Omental fat pad (tissue), 4 donors: Measurements from ENCODE around the gene IGFL4. TPM values are rescaled to one million over a fixed set of nuclear protein-coding genes. Genes with fewer than 3 reads are reported as not detected.

Experiments used
- ATAC-seq: fragments of 150-250 bp; one replicate; pipeline ENCODE4 v1.9.1; 2016; ENCODE audit warnings: mild to moderate bottlenecking, moderate library complexity; ENCODE audit not compliant: low FRiP score
- DNase-seq: peaks from one replicate; pipeline ENCODE4 v3.0.0-alpha.2; 2019; ENCODE audit warnings: low spot score
- small RNA-seq: library from RNA; depleted of rRNA; stranded (forward); fragments of <200 nt; gene quantifications from one replicate; pipeline ENCODE3, GENCODE V24; 2016
- total RNA-seq, 4 donors: library from RNA; depleted of rRNA; stranded (reverse); fragments of >200 nt; gene quantifications; one replicate each; pipeline ENCODE4 v1.1.0, GENCODE V29; 2016
- TF ChIP-seq, protein P1 (sequence below), 3 donors: fragments of 450-650 bp; IDR thresholded peaks; one replicate each; pipeline ENCODE4 v1.5.1; 2016 to 2017; ENCODE audit warnings: antibody characterized with exemption in 3 of 3, mild to moderate bottlenecking in 3 of 3, moderate library complexity in 2 of 3

IGFL4 gene
- total RNA-seq, 4 donors from 2014 or later, result not detected

DNA sequence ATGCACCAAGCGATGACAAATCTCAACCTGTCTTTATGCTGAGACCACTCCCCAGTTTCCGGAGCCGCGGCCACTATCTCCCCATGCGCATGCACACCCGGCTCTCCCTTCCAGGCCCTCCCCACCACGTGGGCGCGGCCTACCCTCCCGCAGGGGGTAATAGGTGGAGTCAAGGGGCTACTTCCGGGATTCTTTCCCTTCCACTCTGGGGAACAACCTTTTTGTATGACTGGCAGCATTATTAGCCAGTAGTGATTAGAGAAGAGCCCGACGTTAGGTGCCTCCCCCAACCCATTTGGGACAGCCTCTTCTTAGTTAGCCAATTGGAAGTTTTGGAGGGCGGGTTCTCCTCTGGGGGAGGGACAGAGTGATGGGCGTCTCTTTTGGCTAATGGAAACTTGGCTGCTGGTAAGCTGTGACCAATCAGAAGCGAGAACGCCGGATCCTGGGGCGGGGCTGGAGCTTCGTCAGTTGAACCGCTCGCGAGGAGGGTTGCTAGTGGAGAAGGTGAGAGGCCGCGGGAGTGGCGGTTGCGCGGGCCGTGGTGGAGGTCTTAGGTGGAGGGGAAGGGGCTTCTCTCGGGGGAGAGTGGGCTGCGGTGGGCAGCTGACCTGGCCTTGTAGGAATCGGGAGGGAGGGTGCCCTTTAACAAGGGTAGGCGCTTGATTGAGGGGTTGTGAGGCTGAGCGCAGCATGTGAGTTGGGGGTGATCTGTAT is 45.6 kb downstream of the IGFL4 start, which contains the start of gene CCDC61:
CCDC61 (plus strand) TSS at position 470 of the 717 bp plus-strand sequence. CDS start 7,552 bp downstream, outside the sequence.
- ATAC-seq (peak; percentile 99), DNase-seq (peak; percentile 84)
- TF ChIP-seq, protein P1, sequence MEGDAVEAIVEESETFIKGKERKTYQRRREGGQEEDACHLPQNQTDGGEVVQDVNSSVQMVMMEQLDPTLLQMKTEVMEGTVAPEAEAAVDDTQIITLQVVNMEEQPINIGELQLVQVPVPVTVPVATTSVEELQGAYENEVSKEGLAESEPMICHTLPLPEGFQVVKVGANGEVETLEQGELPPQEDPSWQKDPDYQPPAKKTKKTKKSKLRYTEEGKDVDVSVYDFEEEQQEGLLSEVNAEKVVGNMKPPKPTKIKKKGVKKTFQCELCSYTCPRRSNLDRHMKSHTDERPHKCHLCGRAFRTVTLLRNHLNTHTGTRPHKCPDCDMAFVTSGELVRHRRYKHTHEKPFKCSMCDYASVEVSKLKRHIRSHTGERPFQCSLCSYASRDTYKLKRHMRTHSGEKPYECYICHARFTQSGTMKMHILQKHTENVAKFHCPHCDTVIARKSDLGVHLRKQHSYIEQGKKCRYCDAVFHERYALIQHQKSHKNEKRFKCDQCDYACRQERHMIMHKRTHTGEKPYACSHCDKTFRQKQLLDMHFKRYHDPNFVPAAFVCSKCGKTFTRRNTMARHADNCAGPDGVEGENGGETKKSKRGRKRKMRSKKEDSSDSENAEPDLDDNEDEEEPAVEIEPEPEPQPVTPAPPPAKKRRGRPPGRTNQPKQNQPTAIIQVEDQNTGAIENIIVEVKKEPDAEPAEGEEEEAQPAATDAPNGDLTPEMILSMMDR (IDR thresholded peaks at IDR 0.05), result no peak

DNA sequence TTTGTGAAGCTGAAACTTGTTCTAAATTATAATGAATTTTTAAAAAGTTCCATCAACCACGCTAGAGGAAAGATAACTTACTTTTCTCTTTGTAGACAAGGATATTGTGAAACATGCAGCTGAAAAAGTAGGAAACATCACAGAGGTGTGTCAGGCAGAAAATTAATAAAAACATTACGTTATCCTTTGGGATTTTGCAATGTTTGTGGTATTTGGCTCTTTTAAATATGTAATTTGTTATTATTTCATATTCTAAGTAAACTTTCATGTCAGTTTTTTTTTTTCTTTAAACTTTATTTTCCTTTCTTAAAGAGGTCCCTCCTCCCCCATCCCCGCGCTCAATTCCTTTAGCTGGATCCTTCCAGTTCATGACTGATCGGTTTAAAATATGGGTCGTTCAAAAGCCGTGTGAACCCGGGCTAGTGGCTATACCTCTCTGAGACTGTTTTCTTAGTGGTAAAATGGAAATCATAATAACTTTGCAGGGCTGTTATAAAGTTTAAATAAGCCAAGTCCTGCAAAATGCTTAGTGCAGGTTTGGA is 46.3 kb downstream of the IGFL4 start:
- ATAC-seq (peak; percentile 2), DNase-seq (no peak)
- TF ChIP-seq, protein P1 (IDR thresholded peaks at IDR 0.05), result no peak

DNA sequence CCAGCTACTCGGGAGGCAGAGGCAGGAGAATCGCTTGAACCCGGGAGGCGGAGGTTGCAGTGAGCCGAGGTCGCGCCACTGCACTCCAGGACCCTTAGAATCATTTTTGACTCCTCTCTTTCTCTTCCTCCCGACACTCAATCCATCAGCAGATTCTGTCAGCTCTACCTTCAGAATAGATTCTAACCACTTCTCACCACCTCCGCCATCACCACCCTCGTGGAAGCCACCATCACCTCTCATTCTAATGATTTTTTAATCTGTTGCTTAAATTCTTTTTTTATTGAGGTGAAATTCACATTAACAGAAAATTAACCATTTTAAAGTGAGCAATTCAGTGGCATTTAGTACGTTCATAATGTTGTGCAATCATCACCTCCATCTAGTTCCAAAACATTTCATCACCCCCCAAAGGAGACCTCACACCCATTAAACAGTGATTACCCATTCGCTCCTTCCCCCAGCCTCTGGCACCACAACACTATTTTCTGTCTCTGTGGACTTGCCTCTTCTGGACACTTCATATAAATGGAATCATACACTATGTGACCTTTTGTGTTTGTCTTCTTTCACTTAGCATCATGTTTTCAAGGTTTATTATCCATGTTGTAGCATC is 50.6 kb downstream of the IGFL4 start:
- ATAC-seq (no peak), DNase-seq (no peak)
- TF ChIP-seq, protein P1 (IDR thresholded peaks at IDR 0.05), result no peak

Small RNA genes lying within 50 kb of the gene (small RNA-seq; reads per million reads assigned to genes)
- 66.9 reads per million, percentile 96 among the genes with 10 or more reads in this experiment for gene MIR769

Other genes starting within 250 kb of the IGFL4 start
- 10 to 100 TPM; 26.2 to 42.5 (median 35.9) TPM for gene DMWD, start 248.2 kb downstream of the IGFL4 start, total RNA-seq
- under 1 TPM in 1 of 4 donors, not detected in 3; 0.24 TPM for gene RSPH6A, start 225.7 kb downstream of the IGFL4 start, total RNA-seq
- 10 to 100 TPM; 17.3 to 35.2 (median 27.1) TPM for gene SYMPK, start 177.9 kb downstream of the IGFL4 start, total RNA-seq
- under 1 TPM in 2 of 4 donors, not detected in 2; 0.38 to 0.79 TPM for gene FOXA3, start 176.7 kb downstream of the IGFL4 start, total RNA-seq
- 10 to 100 TPM; 10.6 to 14.2 (median 11.2) TPM for gene IRF2BP1, start 154.9 kb downstream of the IGFL4 start, total RNA-seq
- gene MYPOP, start 138.4 kb downstream of the IGFL4 start, total RNA-seq, result 1 to 10 TPM; 1.3 to 6.8 (median 2.6) TPM
- gene NANOS2, start 126.2 kb downstream of the IGFL4 start, total RNA-seq, result not detected
- 10 to 100 TPM in 1 of 4 donors, 1 to 10 TPM in 2, under 1 TPM in 1; 0.74 to 10.9 (median 3.8) TPM for gene NOVA2, start 67.1 kb downstream of the IGFL4 start, total RNA-seq
- 10 to 100 TPM in 1 of 4 donors, 1 to 10 TPM in 3; 3.6 to 10.4 (median 6.1) TPM for gene CCDC61, start 45.5 kb downstream of the IGFL4 start, total RNA-seq
- not detected for gene PGLYRP1, start 17.9 kb downstream of the IGFL4 start, total RNA-seq
- gene IGFL3, start 83.7 kb upstream of the IGFL4 start, total RNA-seq, result not detected
- gene IGFL2, start 107.2 kb upstream of the IGFL4 start, total RNA-seq, result 1 to 10 TPM in 1 of 4 donors, under 1 TPM in 1, not detected in 2; 0.84 to 1.5 TPM
- gene IGFL1, start 188.7 kb upstream of the IGFL4 start, total RNA-seq, result not detected